Loucy (cell line): Measurements from ENCODE around the gene PCMTD2.

Experiments
- H2AFZ ChIP-seq: fragments of 200-600 bp; sonication (generic); 2 replicates; pipeline ENCODE4 v1.6.0; 2016; ENCODE audit warnings: antibody characterized with exemption, mild to moderate bottlenecking, low read length, moderate library complexity
- H3F3A ChIP-seq: fragments of 200-600 bp; 2 replicates; pipeline ENCODE4 v1.6.0; 2016; ENCODE audit warnings: antibody characterized with exemption, low read depth, mild to moderate bottlenecking
- H3K27me3 ChIP-seq: fragments of 200-600 bp; sonication (generic); 2 replicates; pipeline ENCODE4 v1.6.1; 2014; ENCODE audit warnings: low read length, mild to moderate bottlenecking; ENCODE audit not compliant: insufficient read depth, poor library complexity, severe bottlenecking
- H3K36me3 ChIP-seq: fragments of 200-600 bp; sonication (generic); 2 replicates; pipeline ENCODE4 v1.6.1; 2016; ENCODE audit warnings: low read length; ENCODE audit not compliant: insufficient read depth
- H3K4me1 ChIP-seq: fragments of 200-600 bp; sonication (generic); 2 replicates; pipeline ENCODE4 v1.5.1; 2014; ENCODE audit warnings: low read length, mild to moderate bottlenecking; ENCODE audit not compliant: insufficient read depth, poor library complexity, severe bottlenecking
- H3K4me2 ChIP-seq: fragments of 200-600 bp; sonication (generic); 2 replicates; pipeline ENCODE4 v1.6.0; 2014; ENCODE audit warnings: antibody characterized with exemption, low read length, low read depth, mild to moderate bottlenecking; ENCODE audit not compliant: poor library complexity, severe bottlenecking
- H3K4me3 ChIP-seq: fragments of 200-600 bp; sonication (generic); 2 replicates; pipeline ENCODE4 v1.5.1; 2014; ENCODE audit warnings: low read length, mild to moderate bottlenecking, mixed read lengths; ENCODE audit not compliant: poor library complexity, severe bottlenecking
- H3K79me2 ChIP-seq: fragments of 200-600 bp; sonication (generic); 2 replicates; pipeline ENCODE4 v1.6.1; 2014; ENCODE audit warnings: low read length; ENCODE audit not compliant: insufficient read depth
- H3K9ac ChIP-seq: fragments of 200-600 bp; sonication (generic); 2 replicates; pipeline ENCODE4 v1.6.0; 2014; ENCODE audit warnings: mild to moderate bottlenecking, low read depth, low read length, moderate library complexity; ENCODE audit not compliant: poor library complexity, severe bottlenecking
- H3K9me2 ChIP-seq: fragments of 200-600 bp; sonication (generic); replicated peaks from 2 replicates; pipeline ENCODE4 v1.6.1; 2016; ENCODE audit warnings: low read depth, low read length, mixed read lengths
- H3K9me3 ChIP-seq: fragments of 200-600 bp; sonication (generic); 2 replicates; pipeline ENCODE4 v1.6.1; 2014; ENCODE audit warnings: mild to moderate bottlenecking, antibody characterized with exemption, low read length, low read depth; ENCODE audit not compliant: insufficient read depth
- H4K20me1 ChIP-seq: fragments of 200-600 bp; sonication (generic); 2 replicates; pipeline ENCODE4 v1.6.0; 2014; ENCODE audit warnings: antibody characterized with exemption, low read length, mild to moderate bottlenecking; ENCODE audit not compliant: insufficient read depth, poor library complexity, severe bottlenecking
- EZH2phosphoT487 ChIP-seq: fragments of 200-600 bp; IDR thresholded peaks from 2 replicates; pipeline ENCODE4 v1.6.1; 2018; ENCODE audit warnings: antibody characterized with exemption, mild to moderate bottlenecking, moderate library complexity, borderline replicate concordance
- TF ChIP-seq, protein P1 (sequence below): fragments of 200-600 bp; sonication (generic); conservative IDR thresholded peaks from 2 replicates; pipeline ENCODE4 v1.5.1; 2014; ENCODE audit warnings: mild to moderate bottlenecking, antibody characterized with exemption, low read length

The PCMTD2 gene

DNA sequence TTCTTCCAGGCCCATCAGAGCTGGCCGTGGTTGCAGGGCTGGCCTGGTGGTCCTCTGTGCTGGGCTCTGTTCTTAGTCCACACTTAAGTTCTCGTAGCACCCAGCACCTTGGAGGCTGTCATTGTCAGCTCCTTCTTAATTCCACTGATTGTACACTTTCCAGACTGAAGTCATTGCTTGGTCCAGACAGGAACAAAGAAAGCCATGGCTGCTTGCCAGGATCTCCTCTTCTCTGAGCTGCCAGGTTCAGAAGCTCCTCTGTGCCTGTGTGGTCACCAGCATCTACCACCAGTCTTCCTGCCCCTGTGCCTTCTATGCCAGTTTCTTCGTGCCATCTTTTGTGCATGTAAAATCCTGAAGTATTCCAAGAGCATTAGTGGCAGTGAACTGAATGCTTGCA, 39.5 kb upstream of the PCMTD2 start:
- no peaks in the 10 kb centered on the region for H3K36me3 ChIP-seq
- TF ChIP-seq EZH2phosphoT487: no peak
- TF ChIP-seq, protein P1, sequence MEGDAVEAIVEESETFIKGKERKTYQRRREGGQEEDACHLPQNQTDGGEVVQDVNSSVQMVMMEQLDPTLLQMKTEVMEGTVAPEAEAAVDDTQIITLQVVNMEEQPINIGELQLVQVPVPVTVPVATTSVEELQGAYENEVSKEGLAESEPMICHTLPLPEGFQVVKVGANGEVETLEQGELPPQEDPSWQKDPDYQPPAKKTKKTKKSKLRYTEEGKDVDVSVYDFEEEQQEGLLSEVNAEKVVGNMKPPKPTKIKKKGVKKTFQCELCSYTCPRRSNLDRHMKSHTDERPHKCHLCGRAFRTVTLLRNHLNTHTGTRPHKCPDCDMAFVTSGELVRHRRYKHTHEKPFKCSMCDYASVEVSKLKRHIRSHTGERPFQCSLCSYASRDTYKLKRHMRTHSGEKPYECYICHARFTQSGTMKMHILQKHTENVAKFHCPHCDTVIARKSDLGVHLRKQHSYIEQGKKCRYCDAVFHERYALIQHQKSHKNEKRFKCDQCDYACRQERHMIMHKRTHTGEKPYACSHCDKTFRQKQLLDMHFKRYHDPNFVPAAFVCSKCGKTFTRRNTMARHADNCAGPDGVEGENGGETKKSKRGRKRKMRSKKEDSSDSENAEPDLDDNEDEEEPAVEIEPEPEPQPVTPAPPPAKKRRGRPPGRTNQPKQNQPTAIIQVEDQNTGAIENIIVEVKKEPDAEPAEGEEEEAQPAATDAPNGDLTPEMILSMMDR: no peak
- H3K27me3 ChIP-seq: no peaks in the 10 kb centered on the region

DNA sequence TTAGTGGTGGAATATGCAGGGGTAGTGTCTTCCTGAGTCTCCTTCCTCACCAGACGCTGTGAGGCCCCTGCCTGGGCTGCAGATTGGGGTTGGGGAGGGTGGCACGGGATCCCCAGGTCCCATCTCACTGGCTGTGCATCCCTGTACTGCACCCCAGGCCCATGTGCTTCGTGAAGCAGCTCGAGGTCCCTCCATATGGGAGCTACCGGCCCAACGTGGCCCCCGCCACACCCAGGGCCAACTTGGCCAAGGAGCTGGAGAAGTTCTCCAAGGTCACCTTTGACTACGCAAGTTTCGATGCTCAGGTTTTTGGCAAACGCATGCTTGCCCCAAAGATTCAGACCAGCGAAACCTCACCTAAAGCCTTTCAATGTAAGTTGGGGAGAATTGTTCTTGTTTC, 38.6 kb upstream of the PCMTD2 start:
- no peaks in the 10 kb centered on the region for H3K9me3 ChIP-seq
- H3K4me2 ChIP-seq: no peak overlapping the region
- H3K9ac ChIP-seq: no peak overlapping the region
- H4K20me1 ChIP-seq: no peaks in the 10 kb centered on the region
- no peak for TF ChIP-seq EZH2phosphoT487
- TF ChIP-seq, protein P1: no peak
- H3K9me2 ChIP-seq: no peaks in the 10 kb centered on the region
- no peak overlapping the region for H2AFZ ChIP-seq
- no peaks in the 10 kb centered on the region for H3K79me2 ChIP-seq
- no peaks in the 10 kb centered on the region for H3F3A ChIP-seq
- H3K27me3 ChIP-seq: no peaks in the 10 kb centered on the region
- no peaks in the 10 kb centered on the region for H3K36me3 ChIP-seq
- peaks cover 63% of the 10 kb centered on the region for H3K4me1 ChIP-seq
- H3K4me3 ChIP-seq: no peak overlapping the region

More for the DNA sequence above, 39.5 kb upstream of the PCMTD2 start:
- peak overlapping the region; percentile 60 for H3K4me2 ChIP-seq
- H3K9ac ChIP-seq: no peak overlapping the region
- no peak overlapping the region for H2AFZ ChIP-seq
- H3K79me2 ChIP-seq: no peaks in the 10 kb centered on the region
- no peak overlapping the region for H3K4me3 ChIP-seq
- peaks cover 72% of the 10 kb centered on the region for H3K4me1 ChIP-seq
- H3F3A ChIP-seq: no peaks in the 10 kb centered on the region
- no peaks in the 10 kb centered on the region for H3K9me3 ChIP-seq
- no peaks in the 10 kb centered on the region for H3K9me2 ChIP-seq
- H4K20me1 ChIP-seq: no peaks in the 10 kb centered on the region

DNA sequence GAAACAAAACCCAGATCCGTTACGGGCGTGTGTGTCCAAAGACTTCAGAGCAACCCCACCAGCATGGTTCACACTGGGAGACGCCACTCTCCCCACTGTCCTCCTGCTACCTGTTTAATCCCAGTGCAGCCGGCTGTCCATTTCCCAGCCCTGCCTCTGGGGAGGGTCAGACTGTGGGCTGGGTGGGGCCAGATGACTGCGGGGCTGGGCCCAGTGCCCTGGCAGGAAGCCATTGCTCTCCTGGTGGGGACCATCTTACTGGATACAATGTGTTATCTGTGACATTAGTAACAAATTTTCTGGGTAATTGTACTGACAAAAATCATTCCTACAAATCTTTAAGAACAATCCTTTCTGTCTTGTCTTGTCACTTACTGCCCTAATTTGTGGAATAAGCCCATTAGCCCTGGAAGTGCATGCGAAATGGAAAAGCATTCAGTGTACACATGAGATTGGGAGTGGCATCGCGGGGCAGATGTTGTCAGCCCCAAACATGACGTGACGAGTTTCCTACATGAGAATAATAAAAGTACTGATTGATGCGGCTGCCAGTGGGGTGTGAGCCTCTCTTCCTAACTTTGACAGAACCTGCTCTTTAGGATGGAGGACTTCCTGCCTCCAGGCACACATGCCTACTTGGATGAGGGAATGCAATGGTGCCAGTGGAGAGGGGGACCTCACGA, 37.9 kb upstream of the PCMTD2 start:
- Histone ChIP-seq H3K9me2 (no peaks in the 10 kb centered on the region), H3K9me3 (no peaks in the 10 kb centered on the region), H3K36me3 (no peaks in the 10 kb centered on the region), H3K9ac (no peak overlapping the region), H2AFZ (no peak overlapping the region), H3K79me2 (no peaks in the 10 kb centered on the region), H3K27me3 (no peaks in the 10 kb centered on the region), H4K20me1 (no peaks in the 10 kb centered on the region), H3K4me2 (no peak overlapping the region), H3F3A (no peaks in the 10 kb centered on the region), H3K4me1 (peaks cover 58% of the 10 kb centered on the region), H3K4me3 (no peak overlapping the region)
- no peak for TF ChIP-seq EZH2phosphoT487
- TF ChIP-seq, protein P1: no peak
